GM06990 (cell line): ENCODE measurements around the gene CDYL.

Source experiments
- DNase-seq: peaks from one replicate; pipeline ENCODE4 v3.0.0-alpha.2; 2011; ENCODE audit not compliant: insufficient read length; ENCODE audit errors: extremely low read depth
- H3K27me3 ChIP-seq: replicated peaks from 2 replicates; pipeline ENCODE4 v1.6.0; 2011; ENCODE audit warnings: low read length; ENCODE audit not compliant: control insufficient read depth, insufficient read depth
- H3K36me3 ChIP-seq: 2 replicates; pipeline ENCODE4 v1.5.1; 2011; ENCODE audit warnings: low read length; ENCODE audit not compliant: control insufficient read depth, insufficient read depth
- H3K4me3 ChIP-seq: replicated peaks from 2 replicates; pipeline ENCODE4 v1.5.1; 2011; ENCODE audit warnings: low read depth, mild to moderate bottlenecking, control low read depth, low read length
- CTCF ChIP-seq: IDR thresholded peaks from 2 replicates; pipeline ENCODE4 v1.5.1; 2011; ENCODE audit warnings: low read length, control low read depth, mild to moderate bottlenecking, inconsistent platforms; ENCODE audit not compliant: insufficient read depth, poor library complexity, severe bottlenecking

CDYL gene

GRCh38 chr6:4806337-4806725 lies 30.1 kb downstream of the CDYL start:
- Histone ChIP-seq H3K27me3 (no peaks in the 10 kb centered on the region), H3K4me3 (no peak overlapping the region), H3K36me3 (no peaks in the 10 kb centered on the region)
- no peak for DNase-seq
- TF ChIP-seq CTCF = no peak

- DNase-seq = no peak
- no peaks in the 10 kb centered on the region for H3K36me3 ChIP-seq
- TF ChIP-seq CTCF = no peak
- no peak overlapping the region for H3K4me3 ChIP-seq
- no peaks in the 10 kb centered on the region for H3K27me3 ChIP-seq
These were observed 30.6 kb downstream of the CDYL start for GRCh38 chr6:4806791-4807190.

- Histone ChIP-seq H3K4me3 (no peak overlapping the region), H3K36me3 (no peaks in the 10 kb centered on the region), H3K27me3 (no peaks in the 10 kb centered on the region)
- TF ChIP-seq CTCF = no peak
- no peak for DNase-seq
These were observed 32.2 kb downstream of the CDYL start for GRCh38 chr6:4808396-4808795.

- TF ChIP-seq CTCF = no peak
- no peak overlapping the region for H3K4me3 ChIP-seq
- no peaks in the 10 kb centered on the region for H3K36me3 ChIP-seq
- H3K27me3 ChIP-seq = no peaks in the 10 kb centered on the region
- no peak for DNase-seq
These were observed 34.1 kb downstream of the CDYL start for GRCh38 chr6:4809999-4810918.

- no peak for TF ChIP-seq CTCF
- H3K4me3 ChIP-seq = no peak overlapping the region
- no peak for DNase-seq
- no peaks in the 10 kb centered on the region for H3K36me3 ChIP-seq
- no peaks in the 10 kb centered on the region for H3K27me3 ChIP-seq
These were observed 35.9 kb downstream of the CDYL start for GRCh38 chr6:4812068-4812467.
